ENCODE measurements around the gene RELN. TPM values are rescaled to one million over a fixed set of nuclear protein-coding genes. Genes with fewer than 3 reads are reported as not detected.

RELN gene
- total RNA-seq, 2 donors from 2014 or later: 1.1 to 1.4 TPM

DNA sequence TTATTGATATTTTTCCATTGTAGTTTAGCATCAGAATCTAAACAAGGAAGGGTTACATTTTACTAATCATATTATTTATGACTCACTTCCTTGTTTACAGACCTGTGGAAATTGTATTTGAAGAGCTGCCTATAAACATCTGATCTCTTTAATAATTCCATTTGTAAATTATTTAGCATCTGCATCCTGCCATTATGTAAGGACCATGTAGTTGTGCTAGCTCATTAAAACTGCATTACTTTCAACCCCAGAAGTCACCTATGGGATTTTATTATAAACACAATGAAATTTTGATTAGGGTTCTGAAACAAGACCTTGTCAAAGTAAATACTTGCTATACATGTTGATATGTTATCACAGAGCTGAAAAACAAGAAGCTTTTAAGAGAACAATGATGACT lies 396.6 kb downstream of the RELN start:
- no peaks in the 10 kb centered on the region for H3K27me3 ChIP-seq
- H3K4me3 ChIP-seq: no peak overlapping the region
- H3K27ac ChIP-seq: no peak overlapping the region
- H3K9ac ChIP-seq (ENCODE audit: low read depth in 2 of 2, low read length in 2 of 2): no peak overlapping the region
- no peak for DNase-seq
- H3K4me1 ChIP-seq: no peaks in the 10 kb centered on the region
- intact Hi-C loops (cut with DNase I): no loop called here
- TF ChIP-seq, protein P1, sequence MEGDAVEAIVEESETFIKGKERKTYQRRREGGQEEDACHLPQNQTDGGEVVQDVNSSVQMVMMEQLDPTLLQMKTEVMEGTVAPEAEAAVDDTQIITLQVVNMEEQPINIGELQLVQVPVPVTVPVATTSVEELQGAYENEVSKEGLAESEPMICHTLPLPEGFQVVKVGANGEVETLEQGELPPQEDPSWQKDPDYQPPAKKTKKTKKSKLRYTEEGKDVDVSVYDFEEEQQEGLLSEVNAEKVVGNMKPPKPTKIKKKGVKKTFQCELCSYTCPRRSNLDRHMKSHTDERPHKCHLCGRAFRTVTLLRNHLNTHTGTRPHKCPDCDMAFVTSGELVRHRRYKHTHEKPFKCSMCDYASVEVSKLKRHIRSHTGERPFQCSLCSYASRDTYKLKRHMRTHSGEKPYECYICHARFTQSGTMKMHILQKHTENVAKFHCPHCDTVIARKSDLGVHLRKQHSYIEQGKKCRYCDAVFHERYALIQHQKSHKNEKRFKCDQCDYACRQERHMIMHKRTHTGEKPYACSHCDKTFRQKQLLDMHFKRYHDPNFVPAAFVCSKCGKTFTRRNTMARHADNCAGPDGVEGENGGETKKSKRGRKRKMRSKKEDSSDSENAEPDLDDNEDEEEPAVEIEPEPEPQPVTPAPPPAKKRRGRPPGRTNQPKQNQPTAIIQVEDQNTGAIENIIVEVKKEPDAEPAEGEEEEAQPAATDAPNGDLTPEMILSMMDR (IDR thresholded peaks at IDR 0.05): no peak
- no peaks in the 10 kb centered on the region for H3K36me3 ChIP-seq
- no peaks in the 10 kb centered on the region for H3K9me3 ChIP-seq

GRCh38 chr7:103592187-103592586 lies 397.3 kb downstream of the RELN start:
- TF ChIP-seq, protein P1 (IDR thresholded peaks at IDR 0.05): no peak
- H3K9me3 ChIP-seq: no peaks in the 10 kb centered on the region
- intact Hi-C loops (cut with DNase I): no loop called here

DNA sequence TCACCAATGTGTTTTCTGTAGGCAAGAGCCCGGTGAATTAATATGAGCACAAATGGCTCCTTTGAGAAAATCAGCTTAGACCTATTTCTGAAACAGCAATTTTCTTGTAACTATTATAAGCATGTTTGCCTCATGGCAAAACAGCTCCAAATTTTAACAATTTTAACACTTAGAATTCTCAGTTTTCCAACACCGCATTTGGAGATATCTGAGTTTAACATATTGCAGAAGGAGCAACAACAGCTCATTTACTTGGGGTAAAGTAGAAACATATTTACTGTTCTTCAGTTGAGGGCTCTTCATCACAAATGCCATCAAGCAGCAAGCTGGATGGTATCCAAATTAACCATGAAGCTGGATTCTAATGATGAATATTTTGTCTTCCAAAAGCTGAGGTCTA lies 409.4 kb downstream of the RELN start:
- intact Hi-C loops (cut with DNase I): no loop called here
- no peaks in the 10 kb centered on the region for H3K9me3 ChIP-seq
- no peak overlapping the region for H3K9ac ChIP-seq (ENCODE audit: low read depth in 2 of 2, low read length in 2 of 2)
- H3K36me3 ChIP-seq: no peaks in the 10 kb centered on the region
- DNase-seq: no peak
- no peaks in the 10 kb centered on the region for H3K4me1 ChIP-seq
- TF ChIP-seq, protein P1 (IDR thresholded peaks at IDR 0.05): no peak
- H3K27ac ChIP-seq: no peak overlapping the region
- H3K4me3 ChIP-seq: no peak overlapping the region
- H3K27me3 ChIP-seq: no peaks in the 10 kb centered on the region

More at GRCh38 chr7:103592187-103592586, 397.3 kb downstream of the RELN start:
- Histone ChIP-seq H3K4me3 (no peak overlapping the region), H3K27me3 (no peaks in the 10 kb centered on the region), H3K4me1 (no peaks in the 10 kb centered on the region), H3K27ac (no peak overlapping the region), H3K9ac (ENCODE audit: low read depth in 2 of 2, low read length in 2 of 2) (no peak overlapping the region), H3K36me3 (no peaks in the 10 kb centered on the region)
- DNase-seq: no peak

- H3K27me3 ChIP-seq: no peaks in the 10 kb centered on the region
- H3K9me3 ChIP-seq: no peaks in the 10 kb centered on the region
- TF ChIP-seq, protein P1 (IDR thresholded peaks at IDR 0.05): no peak
- no peak for DNase-seq
- no peaks in the 10 kb centered on the region for H3K4me1 ChIP-seq
- H3K4me3 ChIP-seq: no peak overlapping the region
- no peak overlapping the region for H3K9ac ChIP-seq (ENCODE audit: low read depth in 2 of 2, low read length in 2 of 2)
- intact Hi-C loops (cut with DNase I): no loop called here
- no peak overlapping the region for H3K27ac ChIP-seq
- no peaks in the 10 kb centered on the region for H3K36me3 ChIP-seq
Measured at GRCh38 chr7:103577059-103577458, 412.4 kb downstream of the RELN start.

- intact Hi-C loops (cut with DNase I): no loop called here
- Histone ChIP-seq H3K9ac (ENCODE audit: low read depth in 2 of 2, low read length in 2 of 2) (no peak overlapping the region), H3K27ac (no peak overlapping the region), H3K27me3 (no peaks in the 10 kb centered on the region), H3K4me3 (no peak overlapping the region), H3K36me3 (no peaks in the 10 kb centered on the region), H3K4me1 (no peaks in the 10 kb centered on the region), H3K9me3 (no peaks in the 10 kb centered on the region)
- no peak for DNase-seq
- TF ChIP-seq, protein P1 (IDR thresholded peaks at IDR 0.05): no peak
Measured at GRCh38 chr7:103576641-103577040, 412.8 kb downstream of the RELN start.
